Panc1 (cell line): Measurements from ENCODE around the gene TMEM247. TPM values are rescaled to one million over a fixed set of nuclear protein-coding genes. Genes with fewer than 3 reads are reported as not detected.

Experiments used
- ATAC-seq: fragments of 200-7000 bp; cut with Tn5 transposase; 2 replicates; pipeline ENCODE4 v1.9.1; 2020; ENCODE audit warnings: mild to moderate bottlenecking, moderate library complexity
- BruUV-seq: library from RNA; stranded (reverse); fragments of 400-500 nt; replicated peaks from 2 replicates; lab custom pipeline; 2021; lab: Mats Ljungman, UMichigan
- CTCF ChIA-PET: fragments of 300-600 bp; sonication (Branson Sonifier 250); formaldehyde crosslinking; loops from one replicate; lab custom pipeline; 2022; ENCODE audit warnings: antibody characterized with exemption; lab: Charles Lee
- POLR2A ChIA-PET: fragments of 300-600 bp; sonication (Branson Sonifier 250); formaldehyde crosslinking; loops from one replicate; lab custom pipeline; 2022; ENCODE audit warnings: antibody characterized with exemption; lab: Charles Lee
- DNase-seq: peaks from one replicate; pipeline ENCODE4 v3.0.0-alpha.2; 2010; ENCODE audit warnings: low read depth, low spot score
- H3K27ac ChIP-seq: 2 replicates; pipeline ENCODE4 v1.5.1; 2011; ENCODE audit warnings: mild to moderate bottlenecking, low read length, inconsistent platforms
- H3K27me3 ChIP-seq: fragments of 200-500 bp; sonication (Bioruptor generic); 2 replicates; pipeline ENCODE4 v1.6.0; 2014; ENCODE audit warnings: low read length, inconsistent platforms; ENCODE audit not compliant: control insufficient read depth, insufficient read depth
- H3K36me3 ChIP-seq: fragments of 200-500 bp; sonication (Bioruptor generic); 2 replicates; pipeline ENCODE4 v1.5.1; 2014; ENCODE audit warnings: inconsistent platforms, mild to moderate bottlenecking, low read length, moderate library complexity; ENCODE audit not compliant: control insufficient read depth, insufficient read depth
- H3K4me1 ChIP-seq: 2 replicates; pipeline ENCODE4 v1.5.1; 2011; ENCODE audit warnings: inconsistent platforms, mild to moderate bottlenecking, low read length, moderate library complexity; ENCODE audit not compliant: control insufficient read depth, insufficient read depth
- H3K4me3 ChIP-seq, 2 experiments: 2 replicates each; pipeline ENCODE4 v1.5.1; 2011 to 2012; ENCODE audit warnings: low read depth in 2 of 2, low read length in 2 of 2, mild to moderate bottlenecking in 2 of 2, inconsistent platforms in 1 of 2, moderate library complexity in 1 of 2
- H3K9me3 ChIP-seq: fragments of 200-500 bp; sonication (Bioruptor generic); 2 replicates; pipeline ENCODE4 v1.5.1; 2014; ENCODE audit warnings: low read depth, mild to moderate bottlenecking, inconsistent platforms, low read length, moderate library complexity; ENCODE audit not compliant: control insufficient read depth, insufficient read depth
- POLR2AphosphoS5 ChIP-seq: IDR thresholded peaks from 2 replicates; pipeline ENCODE4 v1.6.1; 2012; ENCODE audit warnings: mild to moderate bottlenecking, low read depth, low read length, moderate library complexity
- REST ChIP-seq, 2 experiments: IDR thresholded peaks; 2 replicates each; pipeline ENCODE4 v1.6.1; 2011 to 2012; ENCODE audit warnings: low read depth in 2 of 2, control low read depth in 1 of 2, low read length in 1 of 2, mild to moderate bottlenecking in 1 of 2, moderate library complexity in 1 of 2; ENCODE audit not compliant: insufficient read depth in 1 of 2
- SIN3A ChIP-seq: IDR thresholded peaks from 2 replicates; pipeline ENCODE4 v1.6.1; 2012; ENCODE audit warnings: low read depth, mild to moderate bottlenecking, low read length, moderate library complexity, borderline replicate concordance; ENCODE audit not compliant: insufficient read depth
- TCF7L2 ChIP-seq: IDR thresholded peaks from 2 replicates; pipeline ENCODE4 v1.6.1; 2011; ENCODE audit warnings: mild to moderate bottlenecking, low read depth, low read length, inconsistent platforms
- in situ Hi-C: cut with HindIII; loops from 2 replicates; pipeline ENCODE4 v1.10.0; 2016; ENCODE audit warnings: low sequenced_read_pairs, low pct_unique_long_range_greater_than_20kb
- intact Hi-C: fragments of 100-400 bp; cut with micrococcal nuclease; formaldehyde crosslinking; loops from one replicate; pipeline ENCODE4 v1.10.0; 2022; ENCODE audit not compliant: unreplicated experiment
- total RNA-seq: library from RNA; stranded (reverse); gene quantifications from one replicate; pipeline ENCODE4 v1.2.1, GENCODE V29; 2021; ENCODE audit not compliant: unreplicated experiment
- TF ChIP-seq, protein P1 (sequence below): fragments of 450-650 bp; IDR thresholded peaks from 2 replicates; pipeline ENCODE4 v1.5.1; 2017; ENCODE audit warnings: mild to moderate bottlenecking

Gene TMEM247
- total RNA-seq, 1 experiment from 2014 or later = not detected

DNA sequence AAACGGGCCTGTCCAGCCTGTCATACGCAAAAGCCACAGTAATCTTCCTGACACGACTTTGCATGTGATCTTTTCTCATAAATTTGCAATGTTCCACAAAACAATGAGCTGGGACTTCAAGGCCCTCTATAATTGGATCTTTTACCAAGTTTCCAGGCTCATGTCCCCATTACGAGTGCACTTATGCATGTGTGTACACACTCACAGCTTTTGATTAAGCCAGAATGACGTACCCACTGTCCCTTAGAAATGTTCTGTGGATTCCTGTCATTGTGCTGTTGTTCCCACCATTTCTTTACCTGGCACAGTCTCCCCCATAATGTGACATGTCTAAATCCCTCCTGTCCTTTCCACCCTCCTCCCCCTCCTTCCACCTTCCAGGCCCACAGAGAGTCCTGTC, 19.7 kb upstream of the TMEM247 start:
- Histone ChIP-seq H3K4me1 (peaks cover 4% of the 10 kb centered on the region; the same call in 1 of the 2 replicates), H3K4me3 (no peak overlapping the region), H3K9me3 (no peaks in the 10 kb centered on the region), H3K27me3 (no peaks in the 10 kb centered on the region), H3K27ac (no peak overlapping the region), H3K36me3 (no peaks in the 10 kb centered on the region)
- no peak for ATAC-seq
- TF ChIP-seq POLR2AphosphoS5 (no peak), SIN3A (no peak), REST (IDR thresholded peaks at IDR 0.05; ENCODE audit: insufficient read depth in 1 of 2, low read depth in 2 of 2, low read length in 1 of 2) (no peak), TCF7L2 (no peak)
- TF ChIP-seq, protein P1, sequence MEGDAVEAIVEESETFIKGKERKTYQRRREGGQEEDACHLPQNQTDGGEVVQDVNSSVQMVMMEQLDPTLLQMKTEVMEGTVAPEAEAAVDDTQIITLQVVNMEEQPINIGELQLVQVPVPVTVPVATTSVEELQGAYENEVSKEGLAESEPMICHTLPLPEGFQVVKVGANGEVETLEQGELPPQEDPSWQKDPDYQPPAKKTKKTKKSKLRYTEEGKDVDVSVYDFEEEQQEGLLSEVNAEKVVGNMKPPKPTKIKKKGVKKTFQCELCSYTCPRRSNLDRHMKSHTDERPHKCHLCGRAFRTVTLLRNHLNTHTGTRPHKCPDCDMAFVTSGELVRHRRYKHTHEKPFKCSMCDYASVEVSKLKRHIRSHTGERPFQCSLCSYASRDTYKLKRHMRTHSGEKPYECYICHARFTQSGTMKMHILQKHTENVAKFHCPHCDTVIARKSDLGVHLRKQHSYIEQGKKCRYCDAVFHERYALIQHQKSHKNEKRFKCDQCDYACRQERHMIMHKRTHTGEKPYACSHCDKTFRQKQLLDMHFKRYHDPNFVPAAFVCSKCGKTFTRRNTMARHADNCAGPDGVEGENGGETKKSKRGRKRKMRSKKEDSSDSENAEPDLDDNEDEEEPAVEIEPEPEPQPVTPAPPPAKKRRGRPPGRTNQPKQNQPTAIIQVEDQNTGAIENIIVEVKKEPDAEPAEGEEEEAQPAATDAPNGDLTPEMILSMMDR = no peak
- BruUV-seq = no TSS peak
- intact Hi-C loops (loop anchor here (2.0 kb wide), 1 partner anchor 153 kb away; no protein-coding TSS in a partner anchor), in situ Hi-C loops (no loop called here)
- POLR2A ChIA-PET = no interaction called here
- DNase-seq = no peak
- CTCF ChIA-PET = interaction anchor here (0.6 kb wide), 2 partner anchors 157 to 165 kb away, joined by 3 to 6 read pairs; no protein-coding TSS in a partner anchor

DNA sequence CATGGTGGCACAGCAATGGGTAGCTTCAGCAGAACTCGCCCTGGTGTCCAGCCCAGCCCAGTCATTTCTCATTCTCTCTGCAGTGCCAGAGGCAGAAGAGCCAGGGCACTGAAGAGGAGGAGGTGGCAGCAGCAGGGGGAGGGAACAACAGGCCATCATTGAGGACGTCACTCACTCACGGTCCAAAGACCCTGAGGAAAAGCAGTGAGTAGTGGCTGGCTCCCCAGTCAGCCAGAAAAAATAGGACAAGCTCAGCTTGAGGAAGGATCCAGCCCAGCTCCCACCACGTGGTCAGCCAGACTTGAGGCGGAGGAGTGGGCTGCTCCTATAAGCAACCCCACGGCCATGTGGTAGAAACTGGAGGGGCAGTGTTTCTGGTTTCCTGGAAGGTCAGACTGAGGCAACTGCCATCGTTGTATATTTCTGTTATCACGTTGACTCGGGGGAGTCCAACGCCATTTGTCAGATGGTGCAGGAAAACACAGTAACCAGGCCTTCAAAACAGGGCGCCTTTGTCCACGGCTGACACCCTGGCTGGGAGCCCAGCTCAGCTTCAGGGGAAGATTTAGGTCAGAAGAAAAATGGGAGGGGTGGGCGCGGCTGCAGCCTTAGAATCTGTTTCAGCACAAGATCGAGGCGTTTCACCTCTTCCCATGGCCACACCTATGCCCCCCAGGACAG, 19.0 kb upstream of the TMEM247 start:
- intact Hi-C loops (loop anchor here (2.0 kb wide), 1 partner anchor 154 kb away; no protein-coding TSS in a partner anchor), in situ Hi-C loops (no loop called here)
- BruUV-seq = no TSS peak
- H3K4me1 ChIP-seq = peaks cover 4% of the 10 kb centered on the region; the same call in 1 of the 2 replicates
- H3K27me3 ChIP-seq = no peaks in the 10 kb centered on the region
- ChIA-PET POLR2A (no interaction called here), CTCF (interaction anchor here (0.6 kb wide), 1 partner anchor 125 kb away, joined by 3 read pairs; no protein-coding TSS in a partner anchor)
- no peak for ATAC-seq
- TF ChIP-seq, protein P1 = no peak
- TF ChIP-seq REST (IDR thresholded peaks at IDR 0.05; ENCODE audit: insufficient read depth in 1 of 2, low read depth in 2 of 2, low read length in 1 of 2) (no peak), SIN3A (no peak), POLR2AphosphoS5 (no peak), TCF7L2 (no peak)
- H3K36me3 ChIP-seq = no peaks in the 10 kb centered on the region
- H3K9me3 ChIP-seq = no peaks in the 10 kb centered on the region
- DNase-seq = no peak
- H3K27ac ChIP-seq = no peak overlapping the region
- no peak overlapping the region for H3K4me3 ChIP-seq
